Measurements from ENCODE around the gene UPF1.

DNA sequence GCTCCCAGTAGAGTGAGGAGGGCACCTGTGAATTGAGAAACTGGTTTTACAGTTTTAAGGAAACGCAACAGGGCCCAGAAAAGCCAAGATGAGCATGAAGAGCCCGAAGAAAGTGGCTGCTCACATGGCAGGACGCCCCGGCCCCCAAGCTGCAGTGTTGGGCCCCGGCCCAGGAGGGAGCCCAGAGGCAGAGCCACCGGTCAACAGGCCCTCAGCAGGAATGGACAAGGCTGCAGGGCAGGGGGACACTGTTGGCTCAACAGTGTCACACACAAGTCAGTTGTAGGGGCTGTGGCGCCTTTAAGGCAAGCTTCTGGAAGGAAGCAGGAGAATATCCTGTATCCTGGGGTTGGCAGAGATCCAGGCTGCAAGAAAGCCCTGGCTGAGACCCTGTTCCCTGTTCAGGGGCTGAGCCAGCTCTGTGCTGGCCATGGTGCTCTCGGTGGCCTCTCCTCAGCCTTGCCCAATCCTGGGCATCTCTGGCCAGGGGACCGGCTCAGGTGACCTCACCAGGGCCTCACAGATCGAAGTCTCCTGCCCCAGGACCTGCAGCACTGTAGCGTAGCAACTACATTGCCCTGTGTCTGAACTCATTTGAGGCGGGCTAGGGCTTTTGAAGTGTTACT, 28.0 kb downstream of the UPF1 start:
- TF ChIP-seq SMC3 (IDR thresholded peaks at IDR 0.05; ENCODE audit: low read depth, low read length) = no peak
- TF ChIP-seq, protein P1, sequence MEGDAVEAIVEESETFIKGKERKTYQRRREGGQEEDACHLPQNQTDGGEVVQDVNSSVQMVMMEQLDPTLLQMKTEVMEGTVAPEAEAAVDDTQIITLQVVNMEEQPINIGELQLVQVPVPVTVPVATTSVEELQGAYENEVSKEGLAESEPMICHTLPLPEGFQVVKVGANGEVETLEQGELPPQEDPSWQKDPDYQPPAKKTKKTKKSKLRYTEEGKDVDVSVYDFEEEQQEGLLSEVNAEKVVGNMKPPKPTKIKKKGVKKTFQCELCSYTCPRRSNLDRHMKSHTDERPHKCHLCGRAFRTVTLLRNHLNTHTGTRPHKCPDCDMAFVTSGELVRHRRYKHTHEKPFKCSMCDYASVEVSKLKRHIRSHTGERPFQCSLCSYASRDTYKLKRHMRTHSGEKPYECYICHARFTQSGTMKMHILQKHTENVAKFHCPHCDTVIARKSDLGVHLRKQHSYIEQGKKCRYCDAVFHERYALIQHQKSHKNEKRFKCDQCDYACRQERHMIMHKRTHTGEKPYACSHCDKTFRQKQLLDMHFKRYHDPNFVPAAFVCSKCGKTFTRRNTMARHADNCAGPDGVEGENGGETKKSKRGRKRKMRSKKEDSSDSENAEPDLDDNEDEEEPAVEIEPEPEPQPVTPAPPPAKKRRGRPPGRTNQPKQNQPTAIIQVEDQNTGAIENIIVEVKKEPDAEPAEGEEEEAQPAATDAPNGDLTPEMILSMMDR (IDR thresholded peaks at IDR 0.05) = no peak
- TF ChIP-seq YY1 (IDR thresholded peaks at IDR 0.05; ENCODE audit: low read depth) = no peak
- TF ChIP-seq POLR2AphosphoS5 (IDR thresholded peaks at IDR 0.05; ENCODE audit: low read depth, low read length) = no peak
- no peak for TF ChIP-seq FOXM1 (IDR thresholded peaks at IDR 0.05; ENCODE audit: low read depth)
- TF ChIP-seq RAD21 (IDR thresholded peaks at IDR 0.05; ENCODE audit: low read length) = no peak
- TF ChIP-seq IRF3 (IDR thresholded peaks at IDR 0.05; ENCODE audit: low read depth, low read length) = no peak
- TF ChIP-seq NRF1 (IDR thresholded peaks at IDR 0.05; ENCODE audit: low read depth, low read length) = no peak

Measured in SK-N-SH (cell line).